GM21390 (cell line): ENCODE results near the gene CCDC88C.
"Not testable (repeated sequence)": the region's sequence is repeated elsewhere in the genome, so short reads cannot be mapped to it uniquely, and the experiment has no call there.

Source experiments
- ATAC-seq: cut with Tn5 transposase; IDR thresholded peaks from one replicate; pipeline ENCODE4 v1.9.1; 2021; ENCODE audit not compliant: unreplicated experiment

CCDC88C gene

DNA sequence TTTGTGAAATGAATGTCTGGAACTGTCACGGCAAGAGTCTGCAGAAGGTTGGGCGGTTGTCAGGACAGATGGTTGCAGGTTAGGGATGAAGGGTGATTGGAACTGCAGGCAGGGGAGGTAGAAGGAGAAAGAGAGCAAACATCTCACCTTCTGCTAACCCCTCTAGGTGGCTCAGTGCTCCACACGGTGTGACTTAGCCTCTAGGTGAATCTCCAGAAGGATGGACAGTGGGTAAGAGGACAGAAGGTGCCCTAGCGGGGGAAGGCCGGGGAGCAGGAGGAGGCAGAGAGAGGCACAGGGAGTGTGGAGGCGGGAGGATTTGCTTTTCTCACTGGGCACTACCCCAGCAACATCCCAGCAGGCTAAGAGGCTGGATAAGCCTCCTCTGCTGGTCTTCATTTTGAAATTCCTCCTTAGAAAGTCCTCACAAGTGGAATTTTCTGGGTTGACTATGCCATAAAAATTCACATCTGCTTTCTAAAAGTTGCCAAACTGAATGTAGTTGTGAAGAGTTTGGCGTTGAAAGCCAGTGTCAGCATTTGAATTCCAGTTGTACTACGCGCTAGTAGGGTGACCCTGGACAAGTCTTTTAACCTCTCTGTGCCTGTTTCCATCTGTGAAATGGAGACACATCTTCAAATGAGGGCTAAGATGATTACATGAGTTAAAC, 162.5 kb downstream of the CCDC88C start:
- ATAC-seq: no peak

- ATAC-seq: no peak
Measured at GRCh38 chr14:91254461-91254860, 163.2 kb downstream of the CCDC88C start.

GRCh38 chr14:91253795-91254323, 163.8 kb downstream of the CCDC88C start:
- no peak for ATAC-seq

GRCh38 chr14:91252871-91253794, 164.5 kb downstream of the CCDC88C start:
- ATAC-seq: peak; percentile 28

DNA sequence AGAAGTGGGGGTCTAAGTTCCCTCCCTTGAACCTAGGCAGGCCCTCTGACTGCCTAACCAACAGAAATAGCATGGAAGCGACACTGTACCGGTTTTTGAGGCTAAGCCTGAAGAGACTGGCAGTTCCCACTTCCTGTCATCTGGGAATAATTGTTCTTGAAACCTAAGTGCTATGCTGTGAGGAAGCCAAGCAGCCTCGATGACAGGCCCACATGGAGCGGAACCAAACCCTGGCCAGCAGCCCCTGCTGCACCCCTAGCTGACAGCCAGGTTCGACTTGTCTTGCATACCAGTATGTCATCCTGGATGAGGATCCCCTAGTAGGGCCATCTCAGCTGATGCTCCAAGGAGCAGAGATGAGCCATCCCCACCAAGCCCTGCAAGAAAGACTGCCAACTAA, 166.7 kb downstream of the CCDC88C start:
- no peak for ATAC-seq

DNA sequence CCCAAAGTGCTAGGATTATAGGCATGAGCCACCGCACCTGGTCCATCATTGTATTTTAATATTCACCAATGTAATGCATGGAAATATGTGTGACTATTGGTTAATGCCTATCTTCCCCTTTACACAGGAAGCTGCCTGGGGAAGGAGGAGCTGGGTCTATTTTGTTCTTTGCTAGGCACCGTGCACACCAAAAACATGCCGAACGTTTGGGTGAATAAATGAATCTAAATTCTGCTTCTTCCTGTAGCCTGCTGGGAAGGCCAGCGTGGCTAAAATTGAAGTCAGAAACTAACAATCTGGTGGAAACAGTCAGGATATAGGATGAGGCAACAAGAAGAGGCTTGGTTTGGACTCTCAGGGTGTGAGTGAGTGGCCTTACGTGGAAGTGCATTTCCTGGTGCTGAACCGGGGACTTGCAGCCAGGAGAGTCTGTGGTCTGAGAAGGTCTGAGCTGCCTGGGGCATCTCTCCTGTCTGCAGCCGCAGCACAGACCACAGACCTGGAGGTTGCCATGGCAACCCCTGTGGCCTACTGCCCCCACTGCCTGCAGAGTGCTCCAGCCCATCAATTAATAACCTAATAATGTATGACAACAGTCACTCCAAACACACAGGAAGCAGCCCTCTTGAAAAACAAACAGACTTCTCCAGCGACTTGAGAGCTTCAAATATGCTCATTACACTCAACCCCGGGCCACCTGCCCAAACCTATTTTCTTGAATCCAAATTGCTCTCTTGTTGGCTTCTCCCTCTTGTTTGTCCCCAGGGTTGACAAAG, 167.6 kb downstream of the CCDC88C start:
- ATAC-seq: peak; percentile 85

GRCh38 chr14:91246051-91246852, 171.4 kb downstream of the CCDC88C start:
- ATAC-seq: no peak

DNA sequence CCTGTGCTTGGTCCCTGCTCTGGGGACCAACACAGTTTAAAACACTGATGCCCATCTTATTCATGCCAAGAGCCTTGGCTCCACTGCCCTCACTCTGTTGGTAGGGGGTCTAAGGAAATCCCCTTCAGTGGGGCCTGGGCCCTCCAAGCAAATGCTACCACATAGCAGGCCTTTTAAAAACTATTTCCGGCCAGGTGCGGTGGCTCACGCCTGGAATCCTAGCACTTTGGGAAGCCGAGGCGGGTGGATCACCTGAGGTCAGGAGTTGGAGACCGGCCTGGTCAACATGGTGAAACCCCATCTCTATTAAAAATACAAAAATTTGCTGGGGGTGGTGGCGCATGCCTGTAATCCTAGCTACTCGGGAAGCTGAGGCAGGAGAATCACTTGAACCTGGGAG, 172.0 kb downstream of the CCDC88C start:
- not testable (repeated sequence) for ATAC-seq

GRCh38 chr14:91245029-91245428, 172.6 kb downstream of the CCDC88C start:
- no peak for ATAC-seq

- ATAC-seq: no peak
Measured at GRCh38 chr14:91244501-91244901, 173.1 kb downstream of the CCDC88C start, which contains the start of gene GPR68. TSS of gene GPR68 (minus strand) at chr14:91244704. CDS start at chr14:91235050, 9,654 bp downstream.

DNA sequence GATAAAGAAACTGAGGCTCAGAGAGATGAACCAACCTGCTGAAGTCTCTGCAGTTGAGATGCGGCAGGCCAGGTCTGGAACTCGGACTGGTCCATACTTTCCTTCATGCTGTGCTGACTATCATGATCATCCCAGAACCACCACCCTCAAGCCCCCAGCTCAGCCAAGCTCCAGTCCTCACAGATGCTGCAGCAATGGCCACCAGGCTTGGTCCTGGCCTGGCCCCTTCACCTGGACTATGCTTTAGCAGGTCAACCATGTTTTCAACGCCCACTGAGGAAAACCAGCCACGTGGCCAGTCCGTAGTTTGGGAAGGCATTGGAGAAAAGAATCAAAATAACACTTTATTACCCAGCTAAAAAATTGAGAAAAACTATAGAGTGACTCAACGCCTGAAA, 174.5 kb downstream of the CCDC88C start:
- no peak for ATAC-seq

GRCh38 chr14:91242635-91243034, 175.0 kb downstream of the CCDC88C start:
- no peak for ATAC-seq

DNA sequence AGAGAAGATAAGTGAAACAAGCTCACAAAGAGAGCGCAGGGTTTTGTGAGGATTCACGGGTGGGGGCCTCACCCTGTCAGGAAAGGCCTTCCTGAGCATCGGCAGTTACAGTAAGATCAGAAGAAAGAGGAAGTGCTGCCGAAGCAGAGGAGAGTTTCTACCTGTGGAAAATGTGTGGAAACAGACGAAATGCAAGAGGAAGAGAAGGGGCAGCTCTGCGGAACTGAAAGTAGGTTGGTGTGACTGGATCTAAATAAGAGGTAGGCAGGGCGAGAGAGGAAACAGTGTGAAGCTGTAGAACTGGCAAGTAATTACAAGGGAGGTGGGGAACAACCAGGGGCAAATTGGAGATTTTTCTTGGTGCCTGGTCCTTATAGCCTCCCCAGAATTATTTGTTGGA, 175.8 kb downstream of the CCDC88C start:
- ATAC-seq: peak; percentile 67

DNA sequence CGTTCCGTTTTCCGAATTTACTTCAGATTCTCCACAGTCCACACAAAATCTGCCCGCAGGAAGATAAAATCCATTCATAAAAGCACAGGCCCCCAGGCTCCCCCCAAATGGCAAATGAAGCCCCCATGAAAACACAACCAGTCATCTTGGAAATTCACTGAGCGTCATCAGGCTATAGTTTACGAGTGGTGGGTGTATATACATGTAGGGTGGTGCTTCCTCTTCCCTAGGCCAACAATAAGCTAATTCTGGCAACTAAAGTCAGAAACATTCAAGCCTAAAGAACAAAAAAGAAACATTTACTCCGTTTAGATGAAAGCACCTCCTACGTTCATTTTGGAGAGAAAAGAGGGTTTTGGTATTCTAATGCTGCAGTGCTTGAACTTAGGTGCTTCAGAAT, 179.0 kb downstream of the CCDC88C start:
- ATAC-seq: no peak

DNA sequence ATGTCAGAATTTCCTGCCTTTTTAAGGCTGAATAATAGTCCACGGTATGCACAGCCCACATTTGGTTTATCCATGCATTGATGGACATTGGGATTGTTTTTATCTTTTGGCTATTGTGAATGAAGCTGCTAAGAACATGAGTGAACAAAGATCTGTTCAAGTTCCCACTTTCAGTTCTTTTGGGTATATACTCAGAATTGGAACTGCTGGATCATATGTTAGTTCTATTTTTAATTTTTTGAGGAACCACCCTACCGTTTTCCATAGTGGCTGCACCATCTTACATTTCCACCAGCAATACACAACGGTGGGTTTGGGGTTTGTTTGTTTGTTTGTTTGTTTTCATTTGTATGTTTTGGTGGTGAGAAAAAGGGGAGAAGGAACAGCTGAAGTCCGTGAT, 179.5 kb downstream of the CCDC88C start:
- ATAC-seq: no peak

- no peak for ATAC-seq
Measured at GRCh38 chr14:91237219-91237618, 180.4 kb downstream of the CCDC88C start.

- ATAC-seq: no peak
Measured at GRCh38 chr14:91235841-91236240, 181.8 kb downstream of the CCDC88C start.

DNA sequence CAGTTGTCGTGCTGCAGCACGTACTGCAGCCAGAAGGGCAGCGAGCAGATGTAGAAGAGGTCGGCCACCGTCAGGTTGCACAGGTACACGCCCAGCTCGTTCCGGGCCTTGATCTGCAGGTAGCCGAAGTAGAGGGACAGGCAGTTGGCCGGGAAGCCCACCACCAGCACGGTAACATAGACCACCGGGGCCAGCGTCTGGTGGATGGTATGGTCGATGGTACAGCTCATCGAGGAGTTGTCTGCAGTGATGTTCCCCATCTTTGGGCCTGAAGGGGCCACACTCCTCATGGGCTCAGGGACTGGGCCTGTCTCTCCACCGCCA, 182.9 kb downstream of the CCDC88C start:
- ATAC-seq: no peak

GRCh38 chr14:91233936-91234790, 183.5 kb downstream of the CCDC88C start:
- ATAC-seq: no peak

DNA sequence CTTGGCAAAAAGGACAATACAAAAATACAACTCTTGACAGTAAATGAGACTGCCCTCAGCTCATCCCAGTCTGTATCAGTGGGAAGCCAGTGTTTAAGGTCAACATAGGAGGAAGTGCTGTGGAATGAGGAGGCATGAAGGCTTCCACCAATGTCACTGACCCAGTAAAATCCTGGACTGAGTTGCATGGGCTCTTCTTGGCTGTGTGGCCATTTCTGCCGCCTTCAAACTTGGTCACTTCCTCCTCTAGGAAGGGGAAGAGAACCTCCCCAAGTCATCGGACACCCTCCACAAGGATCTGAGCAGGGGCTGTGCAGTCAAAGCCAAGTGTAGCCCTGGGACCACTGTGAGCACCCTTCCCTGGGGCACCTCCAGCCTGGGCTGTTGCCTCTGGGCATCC, 185.0 kb downstream of the CCDC88C start:
- no peak for ATAC-seq
